Stimulated activated CD4-positive, alpha-beta T cell treated with anti-CD3 and anti-CD28 coated beads, TNF-alpha, amount 100 ng/mL, for 48 hours (primary cell): ENCODE data around the gene ACVR1.

Experiments used
- DNase-seq, 3 donors: peaks; one replicate each; pipeline ENCODE4 v3.0.0-alpha.2; 2020; ENCODE audit warnings: low read depth in 3 of 3

ACVR1 gene

DNA sequence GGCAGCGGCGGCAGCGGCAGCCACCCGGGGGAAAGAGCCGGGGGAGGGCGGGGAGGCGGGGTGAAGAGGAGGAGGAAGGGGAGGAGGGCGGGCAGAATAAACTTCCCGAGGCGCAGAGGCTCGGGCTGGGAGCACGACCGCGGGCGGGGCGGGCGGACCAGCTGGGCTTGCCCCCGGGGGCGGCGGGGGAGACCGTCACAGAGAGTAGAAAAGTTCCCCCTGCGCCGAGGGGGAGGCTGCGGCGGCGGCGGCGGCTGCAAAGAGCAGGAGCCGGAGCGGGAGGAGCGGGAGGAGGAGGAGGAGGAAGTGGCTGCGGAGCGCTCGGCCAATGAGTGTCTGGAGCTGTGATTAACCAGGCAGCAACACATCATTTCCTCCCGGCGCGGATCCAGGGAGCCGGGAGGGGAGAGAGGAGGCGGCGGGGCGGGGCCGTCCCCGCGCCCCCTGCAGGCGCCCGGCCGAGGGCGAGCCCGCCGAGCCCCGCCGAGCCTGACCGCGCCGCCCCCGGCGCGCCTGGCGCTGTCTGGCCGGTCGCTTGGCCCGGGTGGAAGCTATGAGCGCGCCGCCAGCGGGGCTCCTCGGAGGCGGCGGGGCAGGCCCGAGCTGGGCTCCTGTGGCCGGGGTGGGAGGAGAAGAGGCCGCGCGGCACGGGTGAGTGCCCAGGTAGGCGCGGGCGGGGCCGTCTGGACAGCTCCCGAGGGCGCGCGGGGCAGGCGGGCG, at the start of gene ACVR1:
Gene ACVR1, minus strand, starts transcription at position 265 of the 720 bp plus-strand sequence. CDS start 76,837 bp downstream, outside the sequence.
- DNase-seq, result peak; percentile 71 to 79 (median 78)

- DNase-seq, result no peak
Measured at GRCh38 chr2:157925071-157925470, 48.9 kb upstream of the ACVR1 start.

- DNase-seq, result no peak
Measured at GRCh38 chr2:157923598-157924217, 47.6 kb upstream of the ACVR1 start.

- no peak for DNase-seq
Measured at GRCh38 chr2:157922815-157923214, 46.7 kb upstream of the ACVR1 start.

DNA sequence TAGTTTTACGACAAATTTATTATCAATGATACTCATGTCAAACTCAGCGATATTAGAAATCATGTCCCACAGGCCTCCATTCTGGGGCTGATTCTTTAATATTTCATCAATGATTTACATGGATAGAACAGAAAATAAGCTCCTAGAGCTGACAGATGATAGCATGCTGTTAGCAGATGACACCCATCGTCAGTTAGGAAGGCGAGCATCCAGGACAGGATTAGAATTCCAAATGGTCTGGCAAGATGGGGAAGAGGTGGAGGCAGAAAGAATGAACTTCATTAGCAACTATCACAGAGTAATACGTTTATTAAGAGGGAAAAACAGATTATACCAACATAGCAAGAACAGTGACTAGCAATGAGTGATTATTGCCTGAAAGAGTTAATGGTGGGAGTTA, 46.2 kb upstream of the ACVR1 start:
- DNase-seq, result no peak

DNA sequence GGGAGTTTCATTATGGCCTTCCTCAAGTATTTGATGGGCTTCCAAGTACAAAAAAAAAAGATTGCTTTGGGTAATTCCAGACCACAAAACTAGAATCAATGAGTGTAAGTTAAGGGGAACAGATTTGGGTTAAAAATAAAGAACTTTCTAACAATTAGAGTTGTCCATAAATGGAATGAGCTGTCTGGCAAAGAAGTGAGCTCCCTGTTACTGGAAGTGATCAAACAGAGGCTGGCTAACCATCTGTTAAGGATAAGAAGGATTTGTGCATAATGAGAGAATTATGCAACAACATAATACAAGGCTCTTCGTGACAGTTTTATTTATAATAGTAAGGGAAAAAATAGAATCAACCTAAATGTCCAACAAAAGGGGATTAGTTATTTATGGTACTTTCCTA, 44.6 kb upstream of the ACVR1 start:
- no peak for DNase-seq

GRCh38 chr2:157919181-157919580, 43.1 kb upstream of the ACVR1 start:
- no peak for DNase-seq

DNA sequence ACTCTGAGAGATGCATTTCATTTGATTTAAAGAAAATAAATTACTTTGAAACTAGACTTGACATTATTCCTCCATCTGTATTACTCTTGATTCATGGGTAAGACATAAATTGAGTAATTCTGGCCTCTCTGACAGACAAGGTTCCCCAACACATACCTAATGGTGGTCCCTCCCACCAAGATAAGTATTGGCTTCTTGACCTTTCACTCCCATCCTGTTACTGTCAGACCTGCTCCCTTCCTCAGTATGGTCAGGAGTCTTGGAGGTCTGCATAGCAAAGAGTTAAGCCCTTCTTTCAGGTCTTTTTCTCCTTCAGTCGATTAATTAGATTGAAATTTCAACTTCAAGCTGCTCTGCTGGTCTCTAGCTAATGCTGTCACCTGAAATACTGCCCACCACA, 42.2 kb upstream of the ACVR1 start:
- no peak for DNase-seq

GRCh38 chr2:157911750-157912149, 35.6 kb upstream of the ACVR1 start:
- no peak for DNase-seq

GRCh38 chr2:157911246-157911645, 35.1 kb upstream of the ACVR1 start:
- DNase-seq, result no peak

DNA sequence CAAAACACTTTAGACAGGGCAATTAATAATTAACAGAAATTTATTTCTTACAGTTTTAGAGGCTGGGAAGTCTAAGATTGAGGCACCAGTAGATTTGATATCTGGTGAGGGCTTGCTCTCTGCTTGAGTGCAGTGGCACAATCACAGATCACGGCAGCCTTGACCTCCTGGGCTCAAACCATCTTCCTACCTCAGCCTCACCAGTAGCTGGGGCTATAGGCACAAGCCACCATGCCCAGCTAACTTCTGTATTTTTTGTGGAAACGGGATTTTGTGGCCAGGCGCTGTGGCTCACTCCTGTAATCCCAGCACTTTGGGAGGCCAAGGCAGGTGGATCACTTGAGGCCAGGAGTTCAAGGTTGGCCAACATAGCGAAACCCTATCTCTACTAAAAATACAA, 29.0 kb upstream of the ACVR1 start:
- no peak for DNase-seq

GRCh38 chr2:157903626-157904025, 27.5 kb upstream of the ACVR1 start:
- no peak for DNase-seq

DNA sequence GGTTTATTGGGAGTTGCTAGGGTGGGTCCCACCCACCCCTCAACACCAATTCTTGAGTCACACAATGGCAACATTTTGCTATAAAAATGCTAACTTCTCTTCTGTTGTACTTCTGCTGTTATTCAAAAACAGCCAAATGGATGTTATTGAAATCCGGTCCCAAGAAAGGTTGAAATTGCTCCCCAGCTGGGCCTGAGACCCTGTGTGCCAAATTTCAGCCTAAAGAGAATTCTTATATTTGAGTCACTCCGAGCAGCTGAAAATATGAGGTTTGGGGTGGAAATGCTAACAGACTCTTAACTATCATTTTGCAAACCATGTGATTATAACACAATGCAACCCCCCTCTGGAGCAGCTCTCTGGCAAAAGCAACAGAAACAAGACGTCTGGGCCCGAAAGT, 27.0 kb upstream of the ACVR1 start:
- DNase-seq, result no peak

DNA sequence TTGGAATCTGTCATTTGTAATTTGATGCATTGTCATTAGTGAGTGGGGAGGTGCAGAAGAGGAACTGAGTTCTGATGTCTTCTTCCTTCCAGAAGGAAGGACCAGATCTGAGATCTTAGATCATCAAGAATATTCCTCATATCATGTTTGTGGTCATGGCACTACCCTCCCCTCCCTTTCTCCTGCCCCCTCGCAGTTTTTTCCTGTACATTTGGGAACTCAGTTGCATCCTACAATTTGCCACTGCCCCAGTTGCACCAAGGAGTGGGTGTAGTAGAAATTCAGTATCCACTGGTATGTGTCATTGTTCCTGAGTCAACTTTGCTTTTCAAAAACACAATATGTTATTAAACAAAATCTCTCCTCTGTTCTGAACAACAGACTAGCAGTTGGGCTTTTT, 26.6 kb upstream of the ACVR1 start:
- no peak for DNase-seq

GRCh38 chr2:157901325-157901724, 25.2 kb upstream of the ACVR1 start:
- DNase-seq, result no peak

DNA sequence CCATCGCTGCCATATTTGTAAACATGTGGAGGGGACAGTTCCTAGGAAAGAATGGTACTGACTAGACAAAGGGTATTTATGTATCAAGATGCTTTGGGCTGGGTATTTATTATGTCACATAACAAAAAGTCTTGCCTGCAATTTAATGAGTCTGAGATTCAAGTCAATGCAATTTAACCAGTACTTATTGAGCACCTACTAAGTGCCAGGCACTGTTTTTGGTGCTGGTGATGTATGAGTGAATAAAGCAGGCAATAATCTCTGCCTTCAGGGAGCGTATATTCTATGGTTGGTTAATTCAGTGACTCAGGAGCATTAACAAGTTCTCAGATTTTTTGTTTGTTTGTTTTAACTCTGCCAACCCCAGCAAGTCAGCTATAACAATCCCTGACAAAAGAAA, 24.6 kb upstream of the ACVR1 start:
- DNase-seq, result no peak

DNA sequence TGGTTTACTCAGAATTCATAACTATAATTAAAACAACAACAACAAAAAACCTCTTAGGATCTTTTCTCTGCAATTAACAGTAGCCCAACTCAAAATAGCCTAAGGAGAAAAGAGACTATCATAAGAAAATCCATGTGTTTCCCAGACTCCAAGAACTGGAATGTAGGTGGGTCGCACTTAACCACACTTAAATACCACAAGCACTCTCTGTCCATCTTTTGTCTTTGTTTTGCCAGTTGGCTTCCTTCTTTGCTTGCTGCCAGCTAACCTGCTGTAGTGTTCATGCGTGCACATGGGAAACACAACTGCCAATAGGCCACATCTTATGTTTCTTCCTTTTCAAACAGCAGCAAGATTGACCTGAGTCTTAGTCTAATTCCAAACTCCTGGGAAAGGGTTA, 24.1 kb upstream of the ACVR1 start:
- no peak for DNase-seq

DNA sequence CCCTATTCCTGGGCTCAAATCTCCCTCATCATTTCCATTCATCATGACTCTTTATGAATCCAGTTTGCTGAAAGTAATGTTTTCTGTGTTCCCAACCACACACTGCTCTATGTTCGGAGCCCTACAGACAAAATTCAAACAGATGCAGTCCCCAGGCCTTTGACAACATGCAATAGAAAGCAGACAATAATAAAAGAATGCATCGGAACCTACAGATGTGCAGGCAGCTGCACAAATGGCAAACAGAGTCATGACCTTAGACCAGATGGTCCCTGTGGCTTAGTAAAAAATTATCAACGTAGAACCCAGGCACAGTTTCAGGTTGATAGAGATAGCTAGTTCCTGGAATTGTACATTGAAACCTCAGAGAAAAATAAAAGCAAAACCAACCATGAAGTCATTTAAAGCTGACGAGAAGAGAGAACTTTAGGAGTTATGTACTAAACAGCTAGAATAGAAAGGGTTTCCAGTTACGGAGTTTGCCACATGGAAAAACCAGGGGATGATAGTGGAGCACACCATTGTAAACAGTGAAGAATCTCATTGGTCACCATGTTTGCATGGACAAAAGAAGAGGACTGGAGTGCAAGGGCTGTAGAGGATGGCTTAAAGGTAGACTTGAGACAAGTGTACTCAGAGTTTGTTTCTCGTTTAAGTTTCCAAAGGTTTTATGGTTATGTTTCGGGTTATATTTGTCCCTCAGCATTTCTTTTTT, 23.2 kb upstream of the ACVR1 start:
- DNase-seq, result no peak

DNA sequence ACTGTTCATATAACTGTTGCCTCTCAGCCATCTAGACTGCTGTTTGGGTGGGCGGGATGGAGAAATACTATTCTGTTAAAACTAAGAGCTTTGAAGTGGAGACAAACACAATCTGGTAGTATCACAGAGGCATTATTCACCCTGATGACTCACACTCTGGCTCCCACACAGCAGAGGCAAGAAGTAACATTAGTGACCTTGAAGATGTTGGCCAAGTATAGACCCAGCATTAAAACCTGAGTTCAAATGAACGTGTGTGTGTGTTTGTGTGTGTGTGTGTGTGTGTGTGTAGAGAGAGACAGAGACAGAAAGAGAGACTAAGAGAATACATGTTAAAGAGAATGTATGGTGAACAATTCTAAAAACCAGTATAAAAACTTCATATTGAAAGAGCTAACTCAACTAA, 22.5 kb upstream of the ACVR1 start:
- DNase-seq, result peak; percentile 44 to 68 (median 59)

DNA sequence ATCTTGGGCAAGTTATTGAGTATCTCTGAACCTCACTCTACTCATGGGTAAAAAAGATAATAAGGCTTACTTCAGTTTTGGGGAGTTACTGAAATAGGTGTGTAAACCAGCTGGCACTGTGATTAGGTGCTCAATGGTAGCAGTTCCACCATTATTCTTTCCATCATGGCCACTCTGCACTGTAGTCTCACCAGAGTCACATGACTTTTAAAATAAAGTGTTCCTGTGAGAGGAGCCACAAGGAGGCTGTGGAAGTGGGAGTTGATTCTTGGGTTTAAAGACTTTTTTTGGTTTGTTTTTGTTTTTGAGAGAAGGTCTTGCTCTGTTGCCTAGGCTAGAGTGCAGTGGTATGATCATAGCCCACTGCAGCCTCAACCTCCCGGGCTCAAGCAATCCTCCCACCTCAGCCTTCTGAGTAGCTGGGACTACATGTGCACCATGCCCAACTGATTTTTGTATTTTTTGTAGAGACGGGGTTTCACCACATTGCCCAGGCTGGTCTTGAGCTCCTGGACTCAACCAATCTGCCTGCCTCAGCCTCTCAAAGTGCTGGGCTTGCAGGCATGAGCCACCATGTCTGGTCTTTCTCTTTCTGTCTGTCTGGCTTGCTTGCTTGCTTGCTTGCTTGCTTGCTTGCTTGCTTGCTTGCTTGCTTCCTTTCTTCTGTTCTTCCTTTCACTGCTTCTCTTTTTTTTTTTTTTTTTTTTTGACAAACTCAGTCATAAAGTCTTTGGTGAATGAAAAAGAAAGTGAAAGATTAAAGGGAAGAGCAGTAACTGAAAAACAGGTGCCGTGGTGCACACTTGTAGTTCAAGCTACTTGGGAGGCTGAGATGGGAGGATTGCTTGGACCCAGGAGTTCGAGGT, 21.2 kb upstream of the ACVR1 start:
- DNase-seq, result no peak

DNA sequence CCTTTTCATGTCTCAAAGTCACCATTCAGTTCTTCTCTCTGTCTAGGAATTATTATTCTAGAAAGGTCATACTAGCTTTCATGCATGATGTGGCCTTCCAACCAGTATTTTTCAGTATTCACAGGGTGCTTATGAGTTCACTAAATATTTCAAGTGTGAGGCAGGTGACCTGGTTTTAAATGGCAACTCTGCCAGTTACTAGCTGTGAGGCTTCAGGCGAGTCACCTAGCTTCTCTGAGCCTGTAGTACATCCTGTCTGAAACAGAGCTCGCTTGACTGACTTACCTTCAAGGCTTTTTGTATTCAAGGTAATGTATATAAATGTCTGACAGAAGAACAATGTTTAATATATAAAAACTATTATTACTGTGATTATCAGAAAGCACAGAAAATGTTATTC, 19.4 kb upstream of the ACVR1 start:
- no peak for DNase-seq
